Neural crest cell (in vitro differentiated cells): ENCODE measurements around the gene FIBCD1. TPM values are rescaled to one million over a fixed set of nuclear protein-coding genes. Genes with fewer than 3 reads are reported as not detected.

Experiments
- DNase-seq: peaks from one replicate; pipeline ENCODE4 v3.0.0; 2021; ENCODE audit warnings: low read depth, mixed read lengths, low spot score
- H3K27ac Mint-ChIP-seq: one replicate; pipeline ENCODE4 v1.8.0; 2021; ENCODE audit warnings: mild to moderate bottlenecking, mixed read lengths; ENCODE audit not compliant: unreplicated experiment
- H3K27me3 Mint-ChIP-seq: 2 replicates; pipeline ENCODE4 v1.8.0; 2021; ENCODE audit warnings: low read depth, mild to moderate bottlenecking, mixed read lengths
- H3K36me3 Mint-ChIP-seq: 2 replicates; pipeline ENCODE4 v1.8.0; 2021; ENCODE audit warnings: low read depth, mild to moderate bottlenecking, mixed read lengths
- H3K4me1 Mint-ChIP-seq: 2 replicates; pipeline ENCODE4 v1.8.0; 2021; ENCODE audit warnings: mixed read lengths
- H3K4me3 Mint-ChIP-seq: one replicate; pipeline ENCODE4 v1.8.0; 2021; ENCODE audit warnings: mild to moderate bottlenecking, mixed read lengths
- H3K9me3 Mint-ChIP-seq: 2 replicates; pipeline ENCODE4 v1.8.0; 2021; ENCODE audit warnings: mixed read lengths
- total RNA-seq: library from RNA; stranded (reverse); gene quantifications from 2 replicates; pipeline ENCODE4 v1.2.1, GENCODE V29; 2021
- TF ChIP-seq, protein P1 (sequence below): fragments of 200-600 bp; sonication (generic); conservative IDR thresholded peaks from 2 replicates; pipeline ENCODE4 v1.5.0; 2021; ENCODE audit warnings: antibody characterized with exemption, mild to moderate bottlenecking

FIBCD1 gene
- total RNA-seq, 1 donor from 2014 or later = 0.23 TPM

GRCh38 chr9:130936285-130937117 lies 2.5 kb downstream of the FIBCD1 start:
- Mint-ChIP-seq H3K36me3 (no peaks in the 10 kb centered on the region), H3K4me3 (peak overlapping the region; percentile 47), H3K4me1 (peaks cover 18% of the 10 kb centered on the region), H3K9me3 (no peaks in the 10 kb centered on the region), H3K27me3 (peaks cover 74% of the 10 kb centered on the region), H3K27ac (no peak overlapping the region)
- DNase-seq = peak; percentile 28
- TF ChIP-seq, protein P1, sequence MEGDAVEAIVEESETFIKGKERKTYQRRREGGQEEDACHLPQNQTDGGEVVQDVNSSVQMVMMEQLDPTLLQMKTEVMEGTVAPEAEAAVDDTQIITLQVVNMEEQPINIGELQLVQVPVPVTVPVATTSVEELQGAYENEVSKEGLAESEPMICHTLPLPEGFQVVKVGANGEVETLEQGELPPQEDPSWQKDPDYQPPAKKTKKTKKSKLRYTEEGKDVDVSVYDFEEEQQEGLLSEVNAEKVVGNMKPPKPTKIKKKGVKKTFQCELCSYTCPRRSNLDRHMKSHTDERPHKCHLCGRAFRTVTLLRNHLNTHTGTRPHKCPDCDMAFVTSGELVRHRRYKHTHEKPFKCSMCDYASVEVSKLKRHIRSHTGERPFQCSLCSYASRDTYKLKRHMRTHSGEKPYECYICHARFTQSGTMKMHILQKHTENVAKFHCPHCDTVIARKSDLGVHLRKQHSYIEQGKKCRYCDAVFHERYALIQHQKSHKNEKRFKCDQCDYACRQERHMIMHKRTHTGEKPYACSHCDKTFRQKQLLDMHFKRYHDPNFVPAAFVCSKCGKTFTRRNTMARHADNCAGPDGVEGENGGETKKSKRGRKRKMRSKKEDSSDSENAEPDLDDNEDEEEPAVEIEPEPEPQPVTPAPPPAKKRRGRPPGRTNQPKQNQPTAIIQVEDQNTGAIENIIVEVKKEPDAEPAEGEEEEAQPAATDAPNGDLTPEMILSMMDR = no peak

- H3K36me3 Mint-ChIP-seq = no peaks in the 10 kb centered on the region
- H3K27me3 Mint-ChIP-seq = peaks cover 69% of the 10 kb centered on the region
- TF ChIP-seq, protein P1 = no peak
- H3K4me1 Mint-ChIP-seq = peaks cover 18% of the 10 kb centered on the region
- no peaks in the 10 kb centered on the region for H3K9me3 Mint-ChIP-seq
- peak overlapping the region; percentile 27 for H3K4me3 Mint-ChIP-seq
- H3K27ac Mint-ChIP-seq = no peak overlapping the region
- no peak for DNase-seq
Observed at GRCh38 chr9:130935648-130936271, 3.3 kb downstream of the FIBCD1 start.

- Mint-ChIP-seq H3K36me3 (no peaks in the 10 kb centered on the region), H3K4me3 (no peak overlapping the region), H3K27ac (no peak overlapping the region), H3K4me1 (peaks cover 18% of the 10 kb centered on the region), H3K27me3 (peaks cover 61% of the 10 kb centered on the region), H3K9me3 (no peaks in the 10 kb centered on the region)
- no peak for DNase-seq
- TF ChIP-seq, protein P1 = no peak
Observed at GRCh38 chr9:130934702-130935647, 4.1 kb downstream of the FIBCD1 start.

DNA sequence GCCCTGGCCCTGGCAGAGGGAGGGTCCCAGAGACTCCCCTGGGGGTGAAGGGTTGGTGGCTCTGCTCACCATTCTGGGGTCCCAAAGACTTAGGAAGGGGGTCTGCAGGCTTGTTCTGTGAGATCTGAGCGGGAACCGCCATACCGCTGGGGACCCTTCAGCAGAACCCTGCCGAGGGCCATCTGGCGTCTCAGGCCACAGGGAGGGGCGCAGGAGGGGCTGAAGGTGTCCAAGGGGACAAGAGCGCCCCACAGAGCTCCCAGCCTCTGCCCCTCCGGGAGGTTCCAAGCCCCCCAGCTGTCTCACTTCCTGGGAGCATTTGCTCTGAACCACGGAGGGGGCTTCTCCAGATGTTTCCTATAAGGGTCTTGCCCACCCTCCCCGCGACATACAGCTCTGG lies 4.8 kb downstream of the FIBCD1 start:
- Mint-ChIP-seq H3K36me3 (no peaks in the 10 kb centered on the region), H3K9me3 (no peaks in the 10 kb centered on the region), H3K4me1 (peaks cover 18% of the 10 kb centered on the region), H3K27me3 (peaks cover 56% of the 10 kb centered on the region), H3K27ac (no peak overlapping the region), H3K4me3 (no peak overlapping the region)
- no peak for DNase-seq
- TF ChIP-seq, protein P1 = no peak
